HUDEP-2 (cell line): ENCODE data around the gene SEC61A1.

Experiments used
- DNase-seq, 76 experiments: peaks; one replicate each; lab custom pipeline; 2025; ENCODE audit not compliant: unreplicated experiment in 76 of 76; lab: John Stamatoyannopoulos, UW

The SEC61A1 gene

GRCh38 chr3:128103136-128103676 lies 51.0 kb downstream of the SEC61A1 start:
- DNase-seq: no peak

GRCh38 chr3:128107834-128108233 lies 55.6 kb downstream of the SEC61A1 start:
- no peak for DNase-seq

GRCh38 chr3:128111147-128111546 lies 58.9 kb downstream of the SEC61A1 start:
- DNase-seq: no peak

GRCh38 chr3:128112357-128112968 lies 60.2 kb downstream of the SEC61A1 start:
- DNase-seq: peak in 18 of 76 experiments; percentile 3 to 46 (median 18)

- no peak for DNase-seq
Measured at GRCh38 chr3:128113817-128114794, 61.9 kb downstream of the SEC61A1 start.
